CD14-positive monocyte (primary cell): ENCODE measurements around the gene SLC34A3. TPM values are rescaled to one million over a fixed set of nuclear protein-coding genes. Genes with fewer than 3 reads are reported as not detected.

Experiments used
- DNase-seq, 3 donors: peaks; one replicate each; pipeline ENCODE4 v3.0.0-alpha.2; 2011 to 2022
- H2AFZ ChIP-seq: 2 replicates; pipeline ENCODE4 v1.6.0; 2012; ENCODE audit warnings: mild to moderate bottlenecking, low read depth, low read length, inconsistent platforms; ENCODE audit not compliant: insufficient read depth, poor library complexity, severe bottlenecking
- H3K27ac ChIP-seq, 2 donors: 1 replicate in 1 of 2; 2 replicates in 1 of 2; pipeline ENCODE4 v1.5.1; 2012 to 2013; ENCODE audit warnings: low read length in 2 of 2, control low read depth in 1 of 2, inconsistent platforms in 1 of 2, low read depth in 1 of 2, mild to moderate bottlenecking in 1 of 2
- H3K27me3 ChIP-seq, 2 donors: one replicate each; pipeline versions ENCODE4 v1.6.0 to v1.6.1; 2011 to 2013; ENCODE audit warnings: low read length in 2 of 2; ENCODE audit not compliant: control insufficient read depth in 2 of 2, insufficient read depth in 2 of 2
- H3K36me3 ChIP-seq, 2 donors: replicated peaks in 1 of 2; 1 replicate in 1 of 2; 2 replicates in 1 of 2; pipeline versions ENCODE4 v1.5.1 to v1.6.1; 2012 to 2013; ENCODE audit warnings: low read length in 2 of 2, control low read depth in 1 of 2, inconsistent platforms in 1 of 2, mild to moderate bottlenecking in 1 of 2; ENCODE audit not compliant: insufficient read depth in 2 of 2, control insufficient read depth in 1 of 2
- H3K4me1 ChIP-seq, 2 donors: 1 replicate in 1 of 2; 2 replicates in 1 of 2; pipeline versions ENCODE4 v1.5.1 to v1.6.1; 2012 to 2013; ENCODE audit warnings: low read length in 2 of 2, control low read depth in 1 of 2, inconsistent platforms in 1 of 2, mild to moderate bottlenecking in 1 of 2, moderate library complexity in 1 of 2; ENCODE audit not compliant: insufficient read depth in 2 of 2, control insufficient read depth in 1 of 2
- H3K4me2 ChIP-seq: replicated peaks from 2 replicates; pipeline ENCODE3; 2012; ENCODE audit warnings: low read length, moderate library complexity, mild to moderate bottlenecking; ENCODE audit not compliant: poor library complexity, severe bottlenecking; ENCODE audit errors: extremely low read depth
- H3K4me3 ChIP-seq, 3 experiments: fragments of 200-600 bp in 1 of 3; sonication (generic) in 1 of 3; replicated peaks in 1 of 3; 1 replicate in 2 of 3; 2 replicates in 1 of 3; pipeline ENCODE4 v1.5.1; 2011 to 2013; ENCODE audit warnings: low read length in 3 of 3, mild to moderate bottlenecking in 3 of 3, control low read depth in 2 of 3, low read depth in 2 of 3, inconsistent platforms in 1 of 3, moderate library complexity in 1 of 3
- H3K79me2 ChIP-seq: 2 replicates; pipeline ENCODE4 v1.6.0; 2012; ENCODE audit warnings: mild to moderate bottlenecking, control low read depth, inconsistent platforms, low read length, moderate library complexity; ENCODE audit not compliant: insufficient read depth
- H3K9ac ChIP-seq: 2 replicates; pipeline ENCODE4 v1.6.0; 2017; ENCODE audit warnings: low read length, mild to moderate bottlenecking; ENCODE audit not compliant: insufficient read depth, poor library complexity, severe bottlenecking
- H3K9me3 ChIP-seq, 2 donors: replicated peaks in 1 of 2; 1 replicate in 1 of 2; 2 replicates in 1 of 2; pipeline versions ENCODE4 v1.5.1 to v1.6.1; 2012 to 2013; ENCODE audit warnings: low read length in 2 of 2, control low read depth in 1 of 2; ENCODE audit not compliant: control insufficient read depth in 1 of 2, insufficient read depth in 1 of 2
- H4K20me1 ChIP-seq: 2 replicates; pipeline ENCODE4 v1.6.0; 2012; ENCODE audit warnings: mild to moderate bottlenecking, low read length, control low read depth, moderate library complexity; ENCODE audit not compliant: insufficient read depth
- H3K27ac Mint-ChIP-seq, 7 donors: one replicate each; pipeline ENCODE4 v1.8.0; 2020; ENCODE audit warnings: mild to moderate bottlenecking in 7 of 7, mixed read lengths in 7 of 7, moderate library complexity in 6 of 7, inconsistent platforms in 2 of 7
- H3K27me3 Mint-ChIP-seq, 3 donors: one replicate each; pipeline ENCODE4 v1.8.0; 2021 to 2022; ENCODE audit warnings: low read depth in 3 of 3, mild to moderate bottlenecking in 3 of 3, mixed read lengths in 3 of 3, moderate library complexity in 3 of 3, inconsistent platforms in 1 of 3
- H3K36me3 Mint-ChIP-seq, 2 donors: one replicate each; pipeline ENCODE4 v1.8.0; 2020; ENCODE audit warnings: mixed read lengths in 2 of 2, inconsistent platforms in 1 of 2, mild to moderate bottlenecking in 1 of 2
- H3K4me1 Mint-ChIP-seq: one replicate; pipeline ENCODE4 v1.8.0; 2020; ENCODE audit warnings: mild to moderate bottlenecking, mixed read lengths
- H3K4me3 Mint-ChIP-seq, 2 donors: one replicate each; pipeline ENCODE4 v1.8.0; 2020; ENCODE audit warnings: mild to moderate bottlenecking in 2 of 2, mixed read lengths in 2 of 2, moderate library complexity in 1 of 2
- H3K9me3 Mint-ChIP-seq, 7 donors: one replicate each; pipeline ENCODE4 v1.8.0; 2020 to 2022; ENCODE audit warnings: mixed read lengths in 7 of 7, mild to moderate bottlenecking in 6 of 7, moderate library complexity in 6 of 7, inconsistent platforms in 2 of 7
- CTCF ChIP-seq: fragments of 200-600 bp; IDR thresholded peaks from one replicate; pipeline ENCODE4 v1.8.0; 2022; ENCODE audit warnings: antibody characterized with exemption, mild to moderate bottlenecking
- WGBS: methylation state at CpG from one replicate; pipeline ENCODE4 v1.1.5; 2013; ENCODE audit warnings: missing lambda C conversion rate; ENCODE audit not compliant: insufficient coverage; 5-methylcytosine and 5-hydroxymethylcytosine counted together
- intact Hi-C, 2 donors: fragments of 100-400 bp; cut with micrococcal nuclease; formaldehyde crosslinking; loops; one replicate each; pipeline versions ENCODE4 v1.15.0 to v1.15.1; 2023
- polyA plus RNA-seq, 3 donors: library from polyadenylated mRNA; depleted of rRNA in 1 of 3; unstranded in 2 of 3; stranded (reverse) in 1 of 3; fragments of 300-500 nt in 2 of 3; fragments of >200 nt in 1 of 3; fragmentation: Illumina TruSeq in 2 of 3; gene quantifications; 1 replicate in 2 of 3; 2 replicates in 1 of 3; pipeline ENCODE4 v1.2.3, GENCODE V29; 2012 to 2021

Gene SLC34A3
- polyA plus RNA-seq, 3 donors, result not detected

- Histone ChIP-seq H3K4me1 (peaks cover 42 to 74% of the 10 kb centered on the region in 2 donors), H3K27ac (peak overlapping the region; percentile 96 to 98), H3K4me3 (peak overlapping the region; percentile 44 to 99 (median 98)), H3K36me3 (peaks cover 25 to 48% of the 10 kb centered on the region in 2 donors), H4K20me1 (peaks cover 41% of the 10 kb centered on the region), H3K9me3 (no peaks in the 10 kb centered on the region), H3K9ac (peak overlapping the region; percentile 93), H3K79me2 (peaks cover 56% of the 10 kb centered on the region), H3K4me2 (peak overlapping the region; percentile 95), H3K27me3 (no peaks in the 10 kb centered on the region), H2AFZ (peak overlapping the region; percentile 76)
- Mint-ChIP-seq H3K27me3 (peaks cover 0 to 4% (median 2%) of the 10 kb centered on the region in 3 donors), H3K9me3 (no peaks in the 10 kb centered on the region), H3K4me1 (peaks cover 42% of the 10 kb centered on the region), H3K27ac (peak overlapping the region; percentile 94 to 99 (median 97)), H3K4me3 (peak overlapping the region; percentile 88 to 93), H3K36me3 (peaks cover 10 to 36% of the 10 kb centered on the region in 2 donors)
- intact Hi-C loops, result no loop called here
- 32% methylated on average over 15 of the region's 30 CpGs for WGBS
- TF ChIP-seq CTCF, result no peak
- DNase-seq, result peak; percentile 38 to 62 (median 42)
These were observed 46.0 kb downstream of the SLC34A3 start for GRCh38 chr9:137276473-137277328.

- H3K9me3 Mint-ChIP-seq, result no peaks in the 10 kb centered on the region
- peak within 1 kb of the TSS; percentile 88 to 93 for H3K4me3 Mint-ChIP-seq
- DNase-seq, result peak; percentile 82 to 91 (median 88)
- H3K27me3 Mint-ChIP-seq, result peaks cover 0 to 4% (median 2%) of the 10 kb centered on the region in 3 donors
- peaks cover 16 to 36% of the 10 kb centered on the region in 2 donors for H3K36me3 Mint-ChIP-seq
- Histone ChIP-seq H3K4me2 (peak within 1 kb of the TSS; percentile 95), H3K27me3 (no peaks in the 10 kb centered on the region), H4K20me1 (peaks cover 49% of the 10 kb centered on the region), H2AFZ (peak within 1 kb of the TSS; percentile 76), H3K4me3 (peak within 1 kb of the TSS; percentile 44 to 99 (median 98)), H3K36me3 (peaks cover 24 to 49% of the 10 kb centered on the region in 2 donors), H3K27ac (peak within 1 kb of the TSS; percentile 96 to 98), H3K9ac (peak within 1 kb of the TSS; percentile 93), H3K9me3 (no peaks in the 10 kb centered on the region), H3K79me2 (peaks cover 58% of the 10 kb centered on the region), H3K4me1 (peaks cover 46 to 81% of the 10 kb centered on the region in 2 donors)
- TF ChIP-seq CTCF, result peak; percentile 56
- H3K27ac Mint-ChIP-seq, result peak within 1 kb of the TSS; percentile 94 to 99 (median 97)
- WGBS, result 0% methylated on average over 18 of the region's 25 CpGs
- H3K4me1 Mint-ChIP-seq, result peaks cover 48% of the 10 kb centered on the region
- intact Hi-C loops, result no loop called here
These were observed 46.8 kb downstream of the SLC34A3 start, which contains the start of gene TOR4A for GRCh38 chr9:137277329-137278041. Gene TOR4A (plus strand): TSS chr9:137277726. CDS start chr9:137278690, 964 bp downstream.
